ENCODE data around the gene ITGA3. TPM values are rescaled to one million over a fixed set of nuclear protein-coding genes. Genes with fewer than 3 reads are reported as not detected.

The ITGA3 gene
- polyA plus RNA-seq, 2 of the 4 experiments (the other 2 are of a cell fraction) = 141 to 268 TPM

GRCh38 chr17:50133769-50134099 lies 77.8 kb downstream of the ITGA3 start:
- Histone ChIP-seq H3K4me1 (peaks cover 57% of the 10 kb centered on the region), H3K4me3 (no peak overlapping the region), H3K4me2 (peak overlapping the region; percentile 54), H3K27ac (peak overlapping the region; percentile 32 to 66; a peak in 4 of 6 replicates), H3K9me3 (no peaks in the 10 kb centered on the region)
- POLR2A ChIA-PET = no interaction called here
- no peak for TF ChIP-seq ZFP36 (IDR thresholded peaks at IDR 0.05; ENCODE audit: borderline replicate concordance, partially characterized antibody)
- DNase-seq (ENCODE audit: low read depth in 1 of 2, low spot score in 1 of 2) (no peak), FAIRE-seq (no peak), ATAC-seq (no peak)
- CTCF ChIA-PET = interaction anchor here (1.3 to 60.2 kb wide), 3 partner anchors 29 to 164 kb away, joined by 5 to 1356 read pairs (median 12); partner anchors contain the start of gene PDK2
- WGBS (ENCODE audit: missing lambda C conversion rate) = 59% methylated on average over 16 of the region's 16 CpGs

GRCh38 chr17:50134206-50135110 lies 78.5 kb downstream of the ITGA3 start:
- H3K27ac ChIP-seq = peak overlapping the region in 1 of 2 experiments; percentile 66; a peak in 3 of 6 replicates
- TF ChIP-seq EHMT2 (IDR thresholded peaks at IDR 0.05; ENCODE audit: low read depth) (no peak), HOXA7 (CRISPR knock-in tag; IDR thresholded peaks at IDR 0.05) (no peak), HES2 (IDR thresholded peaks at IDR 0.05) (no peak), FOXS1 (CRISPR knock-in tag; IDR thresholded peaks at IDR 0.05) (no peak), SREBF2 (IDR thresholded peaks at IDR 0.05) (no peak), KDM5A (IDR thresholded peaks at IDR 0.05) (no peak), TFCP2L1 (CRISPR knock-in tag; IDR thresholded peaks at IDR 0.05) (no peak), KDM1A (IDR thresholded peaks at IDR 0.05; ENCODE audit: low read depth) (no peak), JUNB (IDR thresholded peaks at IDR 0.05) (no peak), ZSCAN20 (CRISPR knock-in tag; IDR thresholded peaks at IDR 0.05) (no peak), BHLHE40 (IDR thresholded peaks at IDR 0.05; ENCODE audit: low read depth, low read length) (no peak), MAZ (IDR thresholded peaks at IDR 0.05; ENCODE audit: borderline replicate concordance, low read depth, low read length) (no peak), MAFK (IDR thresholded peaks at IDR 0.05; ENCODE audit: partially characterized antibody) (no peak), CEBPB (IDR thresholded peaks at IDR 0.05) (no peak), REST (IDR thresholded peaks at IDR 0.05) (no peak), RFX5 (IDR thresholded peaks at IDR 0.05) (no peak), RAD21 (conservative IDR thresholded peaks at IDR 0.05 in 1 of 2, IDR thresholded peaks at IDR 0.05 in 1 of 2) (no peak), ELK1 (IDR thresholded peaks at IDR 0.05; ENCODE audit: low read depth, low read length) (no peak)
- H3K4me1 ChIP-seq = peaks cover 50% of the 10 kb centered on the region
- DNase-seq (ENCODE audit: low read depth in 1 of 2, low spot score in 1 of 2) (no peak), ATAC-seq (peak; percentile 17 to 36; a peak in 4 of 6 replicates), FAIRE-seq (no peak)
- WGBS (ENCODE audit: missing lambda C conversion rate) = 47% methylated on average over 12 of the region's 16 CpGs
- no peaks in the 10 kb centered on the region for H3K9me3 ChIP-seq
- CTCF ChIA-PET = interaction anchor here (0.9 to 60.2 kb wide), 8 partner anchors 14 to 163 kb away, joined by 3 to 1356 read pairs (median 18); partner anchors contain the start of genes PDK2, PPP1R9B and SGCA
- H3K4me2 ChIP-seq = peak overlapping the region; percentile 54
- no peak overlapping the region for H3K4me3 ChIP-seq
- POLR2A ChIA-PET = interaction anchor here (0.6 to 1.2 kb wide), 2 partner anchors 17 to 296 kb away, joined by 3 read pairs; no protein-coding TSS in a partner anchor

All from A549 (cell line).